Right lobe of liver (tissue), 4 donors: Measurements from ENCODE around the gene BCAN.

Source experiments
- POLR2A ChIP-seq: fragments of 450-650 bp; IDR thresholded peaks from one replicate; pipeline ENCODE4 v1.6.1; 2017; ENCODE audit warnings: antibody characterized with exemption, mild to moderate bottlenecking
- TF ChIP-seq, protein P1 (sequence below), 4 donors: fragments of 200-600 bp in 3 of 4; fragments of 450-650 bp in 1 of 4; IDR thresholded peaks; one replicate each; pipeline versions ENCODE4 v1.5.1 to v1.8.0; 2016 to 2022; ENCODE audit warnings: antibody characterized with exemption in 4 of 4, mild to moderate bottlenecking in 2 of 4
- donor health status: DM: no; HTN: no; CAD: no.
- donor health status: DM: no; HTN: no; CAD: no.
- donor health status: DM: no; HTN: yes; CAD: no.

DNA sequence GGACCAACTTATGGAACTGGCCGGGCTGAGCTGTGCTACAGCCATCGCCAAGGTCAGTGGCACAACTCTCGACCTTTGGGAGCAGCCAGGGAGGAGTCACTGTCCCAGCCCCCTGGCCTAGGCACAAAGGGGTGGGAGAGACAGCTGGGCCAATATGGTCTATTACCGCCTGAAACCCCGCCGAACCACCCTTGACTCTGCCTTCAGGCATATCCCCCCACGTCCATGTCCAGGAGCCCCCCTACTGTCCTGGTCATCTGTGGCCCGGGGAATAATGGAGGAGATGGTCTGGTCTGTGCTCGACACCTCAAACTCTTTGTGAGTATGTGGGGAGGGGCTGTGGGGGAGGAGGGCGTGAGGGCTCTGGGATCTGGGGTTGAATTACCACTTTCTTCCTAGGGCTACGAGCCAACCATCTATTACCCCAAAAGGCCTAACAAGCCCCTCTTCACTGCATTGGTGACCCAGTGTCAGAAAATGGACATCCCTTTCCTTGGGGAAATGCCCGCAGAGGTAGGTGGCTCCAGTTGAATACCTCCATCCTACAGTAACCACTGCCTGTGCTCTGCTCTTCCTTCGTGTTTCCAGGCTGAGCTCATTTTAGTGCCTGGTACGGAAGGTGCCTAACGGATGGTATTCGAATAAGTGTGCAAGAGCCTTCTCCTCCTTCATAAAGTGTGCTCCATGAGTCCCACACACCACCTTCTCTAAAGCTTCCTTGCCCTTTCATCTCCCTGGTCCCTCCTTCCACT, 49.6 kb upstream of the BCAN start:
- TF ChIP-seq, protein P1, sequence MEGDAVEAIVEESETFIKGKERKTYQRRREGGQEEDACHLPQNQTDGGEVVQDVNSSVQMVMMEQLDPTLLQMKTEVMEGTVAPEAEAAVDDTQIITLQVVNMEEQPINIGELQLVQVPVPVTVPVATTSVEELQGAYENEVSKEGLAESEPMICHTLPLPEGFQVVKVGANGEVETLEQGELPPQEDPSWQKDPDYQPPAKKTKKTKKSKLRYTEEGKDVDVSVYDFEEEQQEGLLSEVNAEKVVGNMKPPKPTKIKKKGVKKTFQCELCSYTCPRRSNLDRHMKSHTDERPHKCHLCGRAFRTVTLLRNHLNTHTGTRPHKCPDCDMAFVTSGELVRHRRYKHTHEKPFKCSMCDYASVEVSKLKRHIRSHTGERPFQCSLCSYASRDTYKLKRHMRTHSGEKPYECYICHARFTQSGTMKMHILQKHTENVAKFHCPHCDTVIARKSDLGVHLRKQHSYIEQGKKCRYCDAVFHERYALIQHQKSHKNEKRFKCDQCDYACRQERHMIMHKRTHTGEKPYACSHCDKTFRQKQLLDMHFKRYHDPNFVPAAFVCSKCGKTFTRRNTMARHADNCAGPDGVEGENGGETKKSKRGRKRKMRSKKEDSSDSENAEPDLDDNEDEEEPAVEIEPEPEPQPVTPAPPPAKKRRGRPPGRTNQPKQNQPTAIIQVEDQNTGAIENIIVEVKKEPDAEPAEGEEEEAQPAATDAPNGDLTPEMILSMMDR (IDR thresholded peaks at IDR 0.05), result no peak
- TF ChIP-seq POLR2A, result no peak
